HCEC 1CT (cell line): ENCODE data around the gene ATF5.
"Not testable (repeated sequence)": the region's sequence is repeated elsewhere in the genome, so short reads cannot be mapped to it uniquely, and the experiment has no call there.

ENCODE experiments used
- DNase-seq: peaks from one replicate; pipeline ENCODE4 v3.0.0-alpha.2; 2017

ATF5 gene

DNA sequence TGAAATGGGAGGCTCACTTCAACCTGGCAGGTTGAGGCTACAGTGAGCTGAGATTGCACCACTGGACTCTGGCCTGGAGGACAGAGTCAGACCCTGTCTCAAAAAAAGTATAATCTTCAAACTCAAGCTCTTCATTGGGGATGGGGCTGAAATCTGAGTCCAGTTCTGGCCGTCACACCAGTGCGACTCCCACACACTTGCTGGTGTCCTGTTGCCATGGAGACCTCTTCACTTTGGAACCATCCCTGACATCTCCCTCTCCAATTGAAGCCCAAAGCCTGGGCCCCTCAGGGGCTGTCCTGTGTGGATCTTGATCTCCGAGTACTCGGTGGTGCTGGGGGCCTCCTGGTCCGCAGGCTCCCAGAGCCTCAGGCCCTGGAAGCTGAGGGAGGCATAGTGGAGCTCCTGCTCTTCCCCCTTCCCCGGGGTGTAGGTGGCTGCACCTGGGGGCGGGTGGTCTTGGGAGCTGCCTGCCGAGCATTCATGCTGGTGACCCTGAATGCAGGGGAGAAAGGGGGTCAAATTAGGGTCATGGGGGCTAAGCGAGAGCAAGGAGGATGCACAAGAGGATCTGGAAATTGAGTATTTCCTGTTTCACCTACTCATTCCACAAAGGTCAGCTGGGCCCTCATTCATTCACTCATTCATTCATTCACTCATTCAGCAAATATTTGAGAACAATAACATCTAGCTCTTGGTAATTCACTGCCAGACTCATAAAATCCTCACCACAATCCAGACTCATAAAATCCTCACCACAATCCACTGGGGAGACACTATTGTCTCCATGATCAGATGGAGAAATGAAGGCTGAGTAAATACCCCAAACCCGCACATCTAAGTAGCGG, 21.0 kb downstream of the ATF5 start:
- DNase-seq, result no peak

GRCh38 chr19:49950590-49950948, 21.6 kb downstream of the ATF5 start:
- no peak for DNase-seq

DNA sequence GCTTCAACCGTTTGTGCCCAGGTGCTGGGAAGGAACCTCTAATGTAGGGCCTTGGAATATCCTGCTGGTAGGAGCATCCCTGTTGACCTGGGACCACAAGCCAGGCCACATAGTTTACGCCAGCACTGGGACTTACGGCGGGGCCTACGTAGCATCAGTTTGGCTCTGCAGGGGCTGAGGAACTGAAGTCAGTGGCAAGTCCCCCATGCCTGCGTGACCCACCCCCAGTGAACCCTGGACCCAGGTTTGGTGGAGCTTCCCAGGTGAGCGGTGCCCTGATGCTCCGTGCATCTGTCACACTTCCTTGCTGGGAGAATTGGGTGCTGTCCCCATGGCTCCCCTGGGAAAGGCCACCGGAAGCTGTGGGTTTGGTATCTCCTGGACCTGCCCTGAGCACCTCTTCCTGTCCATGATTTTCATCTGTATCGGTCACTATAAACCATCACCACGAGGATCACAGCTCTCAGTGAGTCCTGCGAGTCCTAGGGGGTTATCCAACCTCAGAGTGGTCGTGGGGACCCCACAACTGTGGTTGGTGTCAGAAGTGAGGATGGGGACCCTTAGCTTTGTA, 22.0 kb downstream of the ATF5 start:
- no peak for DNase-seq

GRCh38 chr19:49951806-49952478, 22.9 kb downstream of the ATF5 start:
- no peak for DNase-seq

- DNase-seq, result no peak
Measured at GRCh38 chr19:49952479-49952836, 23.5 kb downstream of the ATF5 start.

DNA sequence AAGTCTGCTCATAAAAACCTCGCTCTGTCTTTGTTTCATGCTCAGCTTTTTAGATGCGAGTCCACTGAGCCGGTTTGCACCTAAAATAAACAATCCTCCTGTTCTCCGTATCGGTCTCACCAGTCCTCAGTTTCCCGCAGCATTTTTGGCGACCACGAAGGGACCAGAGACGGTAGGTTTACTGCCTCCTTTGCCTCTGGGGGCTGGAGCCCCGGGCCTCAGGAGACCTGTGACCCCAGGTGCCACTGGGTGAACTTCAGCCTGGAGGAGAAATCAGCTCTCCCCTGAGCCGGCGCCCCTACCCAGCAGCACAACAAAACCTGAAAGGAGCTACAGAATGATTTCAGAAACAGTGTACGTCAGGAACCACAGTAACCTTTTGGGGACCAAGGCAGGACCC, 23.9 kb downstream of the ATF5 start:
- no peak for DNase-seq

DNA sequence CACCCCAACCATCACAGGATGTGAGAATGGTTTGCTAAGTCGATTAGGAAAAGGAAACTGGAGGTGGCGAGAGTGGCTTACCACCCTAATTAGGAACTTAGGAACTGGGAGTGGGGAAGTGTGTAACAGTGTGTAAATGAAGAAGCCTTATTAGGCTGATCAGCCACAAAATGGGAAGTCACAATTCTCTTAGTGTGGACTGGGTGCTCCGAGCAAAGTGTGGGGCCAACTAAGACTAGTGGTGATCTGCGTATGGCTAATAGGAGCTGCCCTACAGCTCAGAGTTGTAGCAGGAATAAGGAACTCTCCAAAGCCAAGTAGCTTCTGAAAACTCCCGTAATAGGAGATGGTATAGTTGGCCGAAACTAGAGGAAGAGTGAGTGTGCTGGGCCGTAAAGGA, 24.4 kb downstream of the ATF5 start:
- no peak for DNase-seq

- no peak for DNase-seq
Measured at GRCh38 chr19:49954092-49954829, 25.3 kb downstream of the ATF5 start.

DNA sequence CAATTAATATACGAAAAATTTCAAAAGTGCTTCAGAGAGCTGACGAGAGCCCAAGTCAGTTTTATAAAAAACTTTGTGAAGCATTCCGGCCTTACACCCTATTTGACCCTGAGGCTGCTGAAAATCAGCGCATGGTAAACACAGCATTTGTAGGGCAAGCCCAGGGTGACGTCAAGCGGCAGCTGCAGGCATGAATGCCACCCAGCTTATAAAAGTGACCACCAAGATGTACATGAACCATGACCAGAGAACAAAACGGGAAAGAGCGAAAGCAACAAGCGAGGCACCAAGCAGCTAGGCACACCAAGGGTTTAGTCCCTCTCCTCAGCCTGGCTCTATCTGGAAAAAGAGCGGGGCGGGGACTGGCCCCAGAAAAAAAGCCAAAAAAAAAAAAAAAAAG, 25.9 kb downstream of the ATF5 start:
- no peak for DNase-seq

- no peak for DNase-seq
Measured at GRCh38 chr19:49956115-49956495, 27.1 kb downstream of the ATF5 start.

DNA sequence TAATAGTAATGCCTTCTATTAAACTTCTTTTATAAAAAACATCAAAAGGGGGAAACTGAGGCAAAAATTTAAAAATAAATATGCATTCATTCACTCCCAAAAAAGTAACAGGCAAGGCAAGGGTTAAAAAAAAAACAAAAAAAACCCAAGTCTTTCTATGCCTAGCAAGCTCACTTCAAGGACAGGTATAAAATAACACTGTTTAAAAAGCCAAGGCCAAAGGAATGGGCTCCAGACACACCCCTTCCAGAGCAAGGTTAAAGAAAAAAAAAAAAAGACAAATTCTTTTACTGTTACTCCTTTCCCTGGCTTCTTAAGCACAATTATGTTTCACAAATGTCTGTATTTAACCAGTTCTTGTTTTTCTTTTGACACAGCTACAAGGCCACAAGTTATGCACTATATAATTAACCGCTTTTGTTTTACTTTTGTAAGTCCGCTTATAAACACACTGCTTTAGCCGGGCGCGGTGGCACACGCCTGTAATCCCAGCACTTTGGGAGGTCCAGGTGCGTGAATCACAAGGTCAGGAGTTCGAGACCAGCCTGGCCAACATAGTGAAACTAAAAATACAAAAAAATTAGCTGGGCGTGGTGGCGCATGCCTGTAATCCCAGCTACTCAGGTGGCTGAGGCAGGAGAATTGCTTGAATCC, 28.4 kb downstream of the ATF5 start:
- no peak for DNase-seq

- DNase-seq, result not testable (repeated sequence)
Measured at GRCh38 chr19:49958144-49958543, 29.1 kb downstream of the ATF5 start.

GRCh38 chr19:49958596-49958995, 29.6 kb downstream of the ATF5 start:
- not testable (repeated sequence) for DNase-seq

DNA sequence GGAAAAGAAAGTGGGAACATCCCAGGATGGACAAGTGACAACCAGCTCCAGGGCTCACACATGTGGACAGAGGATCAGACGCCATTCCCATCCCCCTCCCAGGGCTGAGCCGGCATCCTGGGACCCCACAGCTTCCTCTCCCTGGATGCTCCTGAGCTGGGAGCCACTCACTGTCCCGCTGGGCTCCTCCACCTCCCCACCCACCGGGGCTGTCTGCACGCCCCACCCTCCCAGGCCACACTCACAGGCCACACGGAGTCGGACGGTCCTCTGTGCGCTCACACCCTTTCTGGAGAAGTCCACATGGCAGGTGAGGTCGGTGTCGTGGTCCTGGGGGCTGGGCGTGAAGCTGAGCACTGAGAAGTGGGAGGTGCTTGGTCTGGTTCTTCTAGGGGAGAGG, 30.9 kb downstream of the ATF5 start:
- not testable (repeated sequence) for DNase-seq

GRCh38 chr19:49960980-49961379, 32.0 kb downstream of the ATF5 start, which contains the start of gene SIGLEC11:
SIGLEC11 (minus strand) TSS chr19:49961172; CDS start chr19:49961081, 91 bp downstream.
- not testable (repeated sequence) for DNase-seq

GRCh38 chr19:49968279-49968922, 39.4 kb downstream of the ATF5 start:
- DNase-seq, result no peak

GRCh38 chr19:49969355-49969754, 40.4 kb downstream of the ATF5 start:
- not testable (repeated sequence) for DNase-seq

DNA sequence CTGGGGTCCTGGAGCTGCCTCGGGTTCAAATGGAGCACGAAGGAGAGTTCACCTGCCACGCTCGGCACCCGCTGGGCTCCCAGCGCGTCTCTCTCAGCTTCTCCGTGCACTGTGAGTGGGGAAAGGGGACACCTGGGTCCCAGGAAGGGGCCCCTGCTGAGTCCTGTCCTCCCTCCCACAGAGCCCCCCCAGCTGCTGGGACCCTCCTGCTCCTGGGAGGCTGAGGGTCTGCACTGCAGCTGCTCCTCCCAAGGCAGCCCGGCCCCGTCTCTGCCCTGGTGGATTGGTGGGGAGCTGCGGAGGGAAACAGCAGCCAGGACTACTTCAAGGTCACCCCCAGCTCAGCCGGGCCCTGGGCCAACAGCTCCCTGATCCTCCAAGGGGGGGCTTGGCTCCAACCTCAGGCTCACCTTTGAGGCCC, 43.0 kb downstream of the ATF5 start:
- no peak for DNase-seq

- no peak for DNase-seq
Measured at GRCh38 chr19:49972841-49973240, 43.8 kb downstream of the ATF5 start.

DNA sequence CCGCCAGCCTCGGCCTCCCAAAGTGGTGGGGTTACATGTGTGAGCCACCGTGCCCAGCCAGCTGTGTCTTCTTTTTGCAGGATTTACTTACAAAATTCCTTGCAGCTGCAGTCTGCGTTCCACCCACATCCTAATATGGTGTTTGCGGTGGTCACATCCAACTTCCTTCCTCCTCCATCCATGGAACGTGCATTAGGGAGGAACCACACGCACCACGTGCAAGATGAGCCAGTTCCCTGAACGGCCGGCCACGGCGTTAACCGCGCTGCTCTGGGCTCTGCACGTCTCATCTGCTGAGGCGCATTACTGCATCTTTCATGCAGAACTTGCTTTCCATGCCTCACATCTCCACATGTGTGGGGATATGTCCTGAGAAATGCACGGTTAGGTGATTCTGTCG, 45.0 kb downstream of the ATF5 start:
- no peak for DNase-seq

GRCh38 chr19:49975051-49975450, 46.0 kb downstream of the ATF5 start:
- no peak for DNase-seq

DNA sequence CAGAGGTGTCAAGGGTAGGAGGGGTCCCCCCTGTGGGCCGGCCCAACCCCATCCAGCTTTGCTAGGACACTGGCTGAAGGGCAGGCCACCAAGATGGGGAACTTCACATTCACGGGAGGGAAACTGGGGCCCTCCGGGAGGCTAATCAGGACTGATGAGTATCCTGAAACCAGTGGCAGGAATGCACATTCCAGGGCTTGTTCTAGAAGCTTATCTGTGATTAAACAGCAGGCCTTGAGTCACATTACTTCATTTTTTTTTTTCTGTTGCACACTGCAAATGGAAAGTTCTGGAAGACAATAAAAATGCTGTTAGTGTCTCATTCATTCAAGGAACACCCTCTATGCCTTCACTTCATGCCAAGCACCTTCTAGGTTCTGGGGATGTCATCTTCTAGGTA, 47.5 kb downstream of the ATF5 start:
- no peak for DNase-seq
